DND-41 (cell line): ENCODE results near the gene FAM3B.

ENCODE experiments used
- ATAC-seq: fragments of 200-7000 bp; cut with Tn5 transposase; 3 replicates; pipeline ENCODE4 v1.9.1; 2021; ENCODE audit warnings: low read depth; ENCODE audit not compliant: insufficient read depth
- DNase-seq: peaks from one replicate; pipeline ENCODE4 v3.0.0-alpha.2; 2020
- H2AFZ ChIP-seq: 2 replicates; pipeline ENCODE4 v1.6.0; 2012; ENCODE audit warnings: low read depth, low read length
- H3K27ac ChIP-seq: 2 replicates; pipeline ENCODE4 v1.5.1; 2012; ENCODE audit warnings: low read length, inconsistent platforms
- H3K27me3 ChIP-seq: fragments of 200-600 bp; sonication (generic); 2 replicates; pipeline ENCODE4 v1.6.0; 2012; ENCODE audit warnings: low read length, mild to moderate bottlenecking, inconsistent platforms; ENCODE audit not compliant: insufficient read depth, poor library complexity
- H3K36me3 ChIP-seq: 2 replicates; pipeline ENCODE4 v1.5.1; 2012; ENCODE audit warnings: low read length, inconsistent platforms; ENCODE audit not compliant: insufficient read depth
- H3K4me1 ChIP-seq: 2 replicates; pipeline ENCODE4 v1.5.1; 2012; ENCODE audit warnings: mild to moderate bottlenecking, low read length; ENCODE audit not compliant: insufficient read depth
- H3K4me2 ChIP-seq: 2 replicates; pipeline ENCODE4 v1.6.0; 2012; ENCODE audit warnings: mild to moderate bottlenecking, moderate library complexity, low read length, inconsistent platforms; ENCODE audit not compliant: insufficient read depth
- H3K4me3 ChIP-seq, 2 experiments: fragments of 200-600 bp in 1 of 2; shearing (Covaris generic) in 1 of 2; 2 replicates each; pipeline ENCODE4 v1.5.1; 2012 to 2016; ENCODE audit warnings: inconsistent platforms in 2 of 2, low read length in 2 of 2, mild to moderate bottlenecking in 2 of 2, low read depth in 1 of 2, moderate library complexity in 1 of 2
- H3K79me2 ChIP-seq: 2 replicates; pipeline ENCODE4 v1.6.0; 2012; ENCODE audit warnings: low read length, inconsistent platforms; ENCODE audit not compliant: insufficient read depth
- H3K9ac ChIP-seq: 2 replicates; pipeline ENCODE4 v1.6.0; 2012; ENCODE audit warnings: low read depth, mild to moderate bottlenecking, inconsistent platforms, low read length, moderate library complexity
- H3K9me3 ChIP-seq: 2 replicates; pipeline ENCODE4 v1.5.1; 2012; ENCODE audit warnings: low read length, moderate library complexity, mild to moderate bottlenecking, inconsistent platforms; ENCODE audit not compliant: insufficient read depth, severe bottlenecking
- H4K20me1 ChIP-seq: 2 replicates; pipeline ENCODE4 v1.6.0; 2012; ENCODE audit warnings: low read length; ENCODE audit not compliant: insufficient read depth
- CTCF ChIP-seq: IDR thresholded peaks from 2 replicates; pipeline ENCODE4 v1.5.1; 2012; ENCODE audit warnings: borderline replicate concordance, low read length, moderate library complexity, mild to moderate bottlenecking; ENCODE audit not compliant: poor library complexity, severe bottlenecking; ENCODE audit errors: extremely low read depth
- EZH2 ChIP-seq: IDR thresholded peaks from 3 replicates; pipeline ENCODE4 v1.6.1; 2012; ENCODE audit warnings: borderline replicate concordance, low read depth, mild to moderate bottlenecking, moderate library complexity, low read length, inconsistent platforms; ENCODE audit not compliant: severe bottlenecking

FAM3B gene

GRCh38 chr21:41315726-41316125 lies 875 bp upstream of the FAM3B start:
- ATAC-seq: no peak
- no peak overlapping the region for H3K4me2 ChIP-seq

GRCh38 chr21:41317063-41317392 lies 427 bp downstream of the FAM3B start:
- Histone ChIP-seq H3K27me3 (no peaks in the 10 kb centered on the region), H3K9ac (no peak overlapping the region), H3K36me3 (no peaks in the 10 kb centered on the region), H3K4me1 (peaks cover 15% of the 10 kb centered on the region), H3K9me3 (peaks cover 4% of the 10 kb centered on the region), H2AFZ (no peak overlapping the region), H3K4me2 (no peak overlapping the region), H3K4me3 (no peak overlapping the region), H4K20me1 (no peaks in the 10 kb centered on the region), H3K79me2 (no peaks in the 10 kb centered on the region), H3K27ac (no peak overlapping the region)
- TF ChIP-seq CTCF: no peak
- no peak for TF ChIP-seq EZH2
- no peak for ATAC-seq
- DNase-seq: no peak

More at GRCh38 chr21:41315726-41316125, 875 bp upstream of the FAM3B start:
- H3K9me3 ChIP-seq: no peaks in the 10 kb centered on the region
- H3K36me3 ChIP-seq: no peaks in the 10 kb centered on the region
- no peak overlapping the region for H2AFZ ChIP-seq
- no peak overlapping the region for H3K27ac ChIP-seq
- no peaks in the 10 kb centered on the region for H4K20me1 ChIP-seq
- no peak overlapping the region for H3K9ac ChIP-seq
- TF ChIP-seq EZH2 (no peak), CTCF (no peak)
- no peak for DNase-seq
- H3K4me3 ChIP-seq: no peak overlapping the region
- 0 out of 2 replicates have a peak, but pooled peaks cover 2% of the 10 kb centered on the region for H3K4me1 ChIP-seq
- H3K79me2 ChIP-seq: no peaks in the 10 kb centered on the region
- H3K27me3 ChIP-seq: no peaks in the 10 kb centered on the region

GRCh38 chr21:41317458-41317857 lies 857 bp downstream of the FAM3B start:
- Histone ChIP-seq H3K27ac (no peak overlapping the region), H4K20me1 (no peaks in the 10 kb centered on the region), H3K4me3 (no peak overlapping the region), H3K9me3 (peaks cover 4% of the 10 kb centered on the region), H3K4me1 (peaks cover 20% of the 10 kb centered on the region), H3K27me3 (no peaks in the 10 kb centered on the region), H3K9ac (no peak overlapping the region), H2AFZ (no peak overlapping the region), H3K36me3 (no peaks in the 10 kb centered on the region), H3K4me2 (no peak overlapping the region), H3K79me2 (no peaks in the 10 kb centered on the region)
- ATAC-seq (no peak), DNase-seq (no peak)
- TF ChIP-seq EZH2: no peak

GRCh38 chr21:41318218-41318617 lies 1.6 kb downstream of the FAM3B start:
- no peak for DNase-seq

More at GRCh38 chr21:41318218-41318617, 1.6 kb downstream of the FAM3B start:
- H3K4me1 ChIP-seq: peaks cover 26% of the 10 kb centered on the region
- H3K9me3 ChIP-seq: peaks cover 4% of the 10 kb centered on the region
- H3K79me2 ChIP-seq: no peaks in the 10 kb centered on the region
- no peak for ATAC-seq
- no peak overlapping the region for H2AFZ ChIP-seq
- no peak overlapping the region for H3K4me2 ChIP-seq
- no peak overlapping the region for H3K27ac ChIP-seq
- H3K9ac ChIP-seq: no peak overlapping the region
- H3K27me3 ChIP-seq: no peaks in the 10 kb centered on the region
- H3K4me3 ChIP-seq: no peak overlapping the region
- TF ChIP-seq CTCF (no peak), EZH2 (no peak)
- H4K20me1 ChIP-seq: no peaks in the 10 kb centered on the region
- no peaks in the 10 kb centered on the region for H3K36me3 ChIP-seq
